Activated T-cell treated with anti-CD3 and anti-CD28 coated beads, Interleukin-2, amount 50 U/mL, for 1 hour (primary cell): ENCODE measurements around the gene TREML1.
A peak's percentile ranks its signal among the peaks of the same experiment; 100 is the strongest.
"Not testable (repeated sequence)": the region's sequence is repeated elsewhere in the genome, so short reads cannot be mapped to it uniquely, and the experiment has no call there.

Experiments used
- DNase-seq: peaks from one replicate; pipeline ENCODE4 v3.0.0-alpha.2; 2020

Gene TREML1

GRCh38 chr6:41153992-41154625 lies at the start of gene TREML1:
TSS of gene TREML1 (minus strand) at chr6:41154347. CDS start at chr6:41154288, 59 bp downstream.
- no peak for DNase-seq

- DNase-seq = no peak
These were observed 47.6 kb upstream of the TREML1 start for GRCh38 chr6:41201764-41202173.

- DNase-seq = peak; percentile 41
These were observed 47.0 kb upstream of the TREML1 start, which contains the start of gene TREML2 for GRCh38 chr6:41200901-41201763. TSS of gene TREML2 (minus strand) at chr6:41201149. CDS start at chr6:41201008, 141 bp downstream.

- DNase-seq = peak; percentile 51
These were observed 46.3 kb upstream of the TREML1 start for GRCh38 chr6:41200296-41200900.

- no peak for DNase-seq
These were observed 45.6 kb upstream of the TREML1 start for GRCh38 chr6:41199552-41200246.

GRCh38 chr6:41197234-41197633 lies 43.1 kb upstream of the TREML1 start:
- no peak for DNase-seq

GRCh38 chr6:41194386-41194785 lies 40.2 kb upstream of the TREML1 start:
- DNase-seq = no peak

- DNase-seq = no peak
These were observed 39.7 kb upstream of the TREML1 start for GRCh38 chr6:41193884-41194283.

GRCh38 chr6:41193171-41193734 lies 39.1 kb upstream of the TREML1 start:
- no peak for DNase-seq

- peak; percentile 48 for DNase-seq
These were observed 37.4 kb upstream of the TREML1 start for GRCh38 chr6:41191569-41191968.

GRCh38 chr6:41190791-41191190 lies 36.6 kb upstream of the TREML1 start:
- no peak for DNase-seq

GRCh38 chr6:41189967-41190366 lies 35.8 kb upstream of the TREML1 start:
- no peak for DNase-seq

GRCh38 chr6:41189046-41189445 lies 34.9 kb upstream of the TREML1 start:
- DNase-seq = not testable (repeated sequence)

GRCh38 chr6:41187924-41188886 lies 34.1 kb upstream of the TREML1 start:
- no peak for DNase-seq

GRCh38 chr6:41186031-41186562 lies 31.9 kb upstream of the TREML1 start:
- no peak for DNase-seq

- no peak for DNase-seq
These were observed 30.6 kb upstream of the TREML1 start for GRCh38 chr6:41184761-41185160.

GRCh38 chr6:41182069-41183034 lies 28.2 kb upstream of the TREML1 start:
- no peak for DNase-seq

- DNase-seq = no peak
These were observed 27.4 kb upstream of the TREML1 start for GRCh38 chr6:41181566-41181965.

GRCh38 chr6:41179163-41179562 lies 25.0 kb upstream of the TREML1 start:
- no peak for DNase-seq

- DNase-seq = no peak
These were observed 23.5 kb upstream of the TREML1 start for GRCh38 chr6:41177695-41178094.
